Neural crest cell (in vitro differentiated cells): ENCODE measurements around the gene IRAK1BP1. TPM values are rescaled to one million over a fixed set of nuclear protein-coding genes. Genes with fewer than 3 reads are reported as not detected.

Source experiments
- DNase-seq: peaks from one replicate; pipeline ENCODE4 v3.0.0; 2021; ENCODE audit warnings: low read depth, mixed read lengths, low spot score
- H3K27ac Mint-ChIP-seq: one replicate; pipeline ENCODE4 v1.8.0; 2021; ENCODE audit warnings: mild to moderate bottlenecking, mixed read lengths; ENCODE audit not compliant: unreplicated experiment
- H3K27me3 Mint-ChIP-seq: 2 replicates; pipeline ENCODE4 v1.8.0; 2021; ENCODE audit warnings: low read depth, mild to moderate bottlenecking, mixed read lengths
- H3K36me3 Mint-ChIP-seq: 2 replicates; pipeline ENCODE4 v1.8.0; 2021; ENCODE audit warnings: low read depth, mild to moderate bottlenecking, mixed read lengths
- H3K4me1 Mint-ChIP-seq: 2 replicates; pipeline ENCODE4 v1.8.0; 2021; ENCODE audit warnings: mixed read lengths
- H3K4me3 Mint-ChIP-seq: one replicate; pipeline ENCODE4 v1.8.0; 2021; ENCODE audit warnings: mild to moderate bottlenecking, mixed read lengths
- H3K9me3 Mint-ChIP-seq: 2 replicates; pipeline ENCODE4 v1.8.0; 2021; ENCODE audit warnings: mixed read lengths
- CTCF ChIP-seq: fragments of 200-600 bp; sonication (generic); conservative IDR thresholded peaks from 2 replicates; pipeline ENCODE4 v1.5.0; 2021; ENCODE audit warnings: antibody characterized with exemption, mild to moderate bottlenecking
- total RNA-seq: library from RNA; stranded (reverse); gene quantifications from 2 replicates; pipeline ENCODE4 v1.2.1, GENCODE V29; 2021

IRAK1BP1 gene
- total RNA-seq, 1 donor from 2014 or later = 7.8 TPM

GRCh38 chr6:78935553-78935952 is 68.2 kb downstream of the IRAK1BP1 start:
- DNase-seq = no peak
- peaks cover 27% of the 10 kb centered on the region for H3K36me3 Mint-ChIP-seq
- no peak for TF ChIP-seq CTCF
- no peaks in the 10 kb centered on the region for H3K27me3 Mint-ChIP-seq
- H3K4me1 Mint-ChIP-seq = no peaks in the 10 kb centered on the region
- peaks cover 11% of the 10 kb centered on the region for H3K9me3 Mint-ChIP-seq
- H3K4me3 Mint-ChIP-seq = no peak overlapping the region
- H3K27ac Mint-ChIP-seq = no peak overlapping the region

GRCh38 chr6:78936515-78936914 is 69.2 kb downstream of the IRAK1BP1 start:
- H3K27ac Mint-ChIP-seq = no peak overlapping the region
- H3K4me1 Mint-ChIP-seq = no peaks in the 10 kb centered on the region
- no peak overlapping the region for H3K4me3 Mint-ChIP-seq
- H3K27me3 Mint-ChIP-seq = no peaks in the 10 kb centered on the region
- DNase-seq = no peak
- no peak for TF ChIP-seq CTCF
- peaks cover 11% of the 10 kb centered on the region for H3K9me3 Mint-ChIP-seq
- H3K36me3 Mint-ChIP-seq = peaks cover 32% of the 10 kb centered on the region

GRCh38 chr6:78942446-78942845 is 75.1 kb downstream of the IRAK1BP1 start:
- Mint-ChIP-seq H3K9me3 (no peaks in the 10 kb centered on the region), H3K36me3 (peaks cover 22% of the 10 kb centered on the region), H3K4me3 (no peak overlapping the region), H3K27ac (no peak overlapping the region), H3K27me3 (no peaks in the 10 kb centered on the region), H3K4me1 (no peaks in the 10 kb centered on the region)
- TF ChIP-seq CTCF = no peak
- DNase-seq = no peak

GRCh38 chr6:78947529-78947928 is 80.2 kb downstream of the IRAK1BP1 start:
- H3K9me3 Mint-ChIP-seq = peaks cover 18% of the 10 kb centered on the region
- H3K4me1 Mint-ChIP-seq = no peaks in the 10 kb centered on the region
- H3K27ac Mint-ChIP-seq = no peak overlapping the region
- no peak overlapping the region for H3K4me3 Mint-ChIP-seq
- DNase-seq = no peak
- no peaks in the 10 kb centered on the region for H3K27me3 Mint-ChIP-seq
- no peak for TF ChIP-seq CTCF
- H3K36me3 Mint-ChIP-seq = peaks cover 58% of the 10 kb centered on the region

- no peaks in the 10 kb centered on the region for H3K27me3 Mint-ChIP-seq
- DNase-seq = no peak
Measured at GRCh38 chr6:78947962-78948361, 80.6 kb downstream of the IRAK1BP1 start.

More at GRCh38 chr6:78947962-78948361, 80.6 kb downstream of the IRAK1BP1 start:
- Mint-ChIP-seq H3K36me3 (peaks cover 63% of the 10 kb centered on the region), H3K4me3 (no peak overlapping the region), H3K9me3 (peaks cover 21% of the 10 kb centered on the region), H3K27ac (no peak overlapping the region), H3K4me1 (no peaks in the 10 kb centered on the region)
- no peak for TF ChIP-seq CTCF
